Mesothelial cell of epicardium (in vitro differentiated cells): ENCODE results near the gene BMPR2. TPM values are rescaled to one million over a fixed set of nuclear protein-coding genes. Genes with fewer than 3 reads are reported as not detected.

Source experiments
- DNase-seq, 2 experiments: peaks; one replicate each; pipeline ENCODE4 v3.0.0; 2021; ENCODE audit warnings: low spot score in 2 of 2; ENCODE audit not compliant: unreplicated experiment in 2 of 2
- H3K27ac Mint-ChIP-seq: 2 replicates; pipeline ENCODE4 v1.8.0; 2021; ENCODE audit warnings: mixed read lengths
- H3K27me3 Mint-ChIP-seq: 2 replicates; pipeline ENCODE4 v1.8.0; 2021; ENCODE audit warnings: low read depth, mixed read lengths
- H3K36me3 Mint-ChIP-seq: 2 replicates; pipeline ENCODE4 v1.8.0; 2021; ENCODE audit warnings: mixed read lengths
- H3K4me1 Mint-ChIP-seq: 2 replicates; pipeline ENCODE4 v1.8.0; 2021; ENCODE audit warnings: mixed read lengths
- H3K4me3 Mint-ChIP-seq: 2 replicates; pipeline ENCODE4 v1.8.0; 2021; ENCODE audit warnings: mild to moderate bottlenecking, moderate library complexity, mixed read lengths
- H3K9me3 Mint-ChIP-seq: 2 replicates; pipeline ENCODE4 v1.8.0; 2021; ENCODE audit warnings: mixed read lengths
- total RNA-seq: library from RNA; stranded (reverse); gene quantifications from 3 replicates; pipeline ENCODE4 v1.2.1, GENCODE V29; 2021
- TF ChIP-seq, protein P1 (sequence below): fragments of 200-600 bp; sonication (generic); IDR thresholded peaks from one replicate; pipeline ENCODE4 v1.5.0; 2021; ENCODE audit warnings: antibody characterized with exemption; ENCODE audit not compliant: unreplicated experiment

The BMPR2 gene
- total RNA-seq, 1 donor from 2014 or later = 81.4 TPM

DNA sequence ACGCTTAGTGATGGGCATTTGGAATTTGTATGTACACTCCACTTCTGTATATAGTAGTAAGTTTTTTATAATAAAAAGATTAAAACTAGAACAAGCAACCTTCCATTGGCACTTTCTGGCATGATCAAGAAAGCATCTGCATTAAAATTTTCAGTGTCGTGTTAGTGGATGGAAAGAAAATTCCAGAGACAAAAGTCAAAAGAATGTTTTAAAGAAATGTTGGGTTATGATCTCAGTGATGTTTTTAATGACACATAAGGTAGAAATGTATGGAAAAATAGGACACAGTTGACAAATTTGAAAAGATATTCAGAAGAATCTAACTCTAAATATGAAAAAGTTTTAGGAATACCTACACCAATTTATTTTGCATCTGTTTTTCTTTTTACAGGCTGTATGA is 132.6 kb downstream of the BMPR2 start:
- no peak overlapping the region for H3K4me3 Mint-ChIP-seq
- H3K27ac Mint-ChIP-seq = peak overlapping the region; percentile 3

DNA sequence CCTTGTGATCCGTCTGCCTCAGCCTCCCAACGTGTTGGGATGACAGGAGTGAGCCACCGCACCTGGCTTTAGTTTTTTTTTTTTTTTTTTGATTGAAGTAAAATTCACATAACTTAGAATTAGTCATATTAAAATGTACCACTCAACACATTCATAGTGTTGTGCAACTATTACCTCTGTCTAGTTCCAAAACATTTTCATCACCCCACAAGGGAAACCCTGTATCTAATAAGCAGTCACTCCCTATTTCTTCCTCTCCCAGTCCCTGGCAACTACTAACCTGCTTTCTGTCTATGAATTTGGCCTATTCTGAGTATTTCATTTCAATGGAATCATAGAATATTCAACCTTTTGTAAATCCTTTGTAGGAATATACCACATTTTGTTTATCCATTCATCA is 134.8 kb downstream of the BMPR2 start:
- no peak overlapping the region for H3K4me3 Mint-ChIP-seq
- H3K9me3 Mint-ChIP-seq = no peaks in the 10 kb centered on the region
- H3K27ac Mint-ChIP-seq = no peak overlapping the region
- peaks cover 3% of the 10 kb centered on the region for H3K4me1 Mint-ChIP-seq
- no peak for DNase-seq
- peaks cover 15% of the 10 kb centered on the region for H3K36me3 Mint-ChIP-seq
- no peaks in the 10 kb centered on the region for H3K27me3 Mint-ChIP-seq
- TF ChIP-seq, protein P1, sequence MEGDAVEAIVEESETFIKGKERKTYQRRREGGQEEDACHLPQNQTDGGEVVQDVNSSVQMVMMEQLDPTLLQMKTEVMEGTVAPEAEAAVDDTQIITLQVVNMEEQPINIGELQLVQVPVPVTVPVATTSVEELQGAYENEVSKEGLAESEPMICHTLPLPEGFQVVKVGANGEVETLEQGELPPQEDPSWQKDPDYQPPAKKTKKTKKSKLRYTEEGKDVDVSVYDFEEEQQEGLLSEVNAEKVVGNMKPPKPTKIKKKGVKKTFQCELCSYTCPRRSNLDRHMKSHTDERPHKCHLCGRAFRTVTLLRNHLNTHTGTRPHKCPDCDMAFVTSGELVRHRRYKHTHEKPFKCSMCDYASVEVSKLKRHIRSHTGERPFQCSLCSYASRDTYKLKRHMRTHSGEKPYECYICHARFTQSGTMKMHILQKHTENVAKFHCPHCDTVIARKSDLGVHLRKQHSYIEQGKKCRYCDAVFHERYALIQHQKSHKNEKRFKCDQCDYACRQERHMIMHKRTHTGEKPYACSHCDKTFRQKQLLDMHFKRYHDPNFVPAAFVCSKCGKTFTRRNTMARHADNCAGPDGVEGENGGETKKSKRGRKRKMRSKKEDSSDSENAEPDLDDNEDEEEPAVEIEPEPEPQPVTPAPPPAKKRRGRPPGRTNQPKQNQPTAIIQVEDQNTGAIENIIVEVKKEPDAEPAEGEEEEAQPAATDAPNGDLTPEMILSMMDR = no peak

More for the DNA sequence above, 132.6 kb downstream of the BMPR2 start:
- H3K27me3 Mint-ChIP-seq = no peaks in the 10 kb centered on the region
- TF ChIP-seq, protein P1 = no peak
- no peaks in the 10 kb centered on the region for H3K9me3 Mint-ChIP-seq
- H3K4me1 Mint-ChIP-seq = peaks cover 3% of the 10 kb centered on the region
- DNase-seq = no peak
- peaks cover 20% of the 10 kb centered on the region for H3K36me3 Mint-ChIP-seq

DNA sequence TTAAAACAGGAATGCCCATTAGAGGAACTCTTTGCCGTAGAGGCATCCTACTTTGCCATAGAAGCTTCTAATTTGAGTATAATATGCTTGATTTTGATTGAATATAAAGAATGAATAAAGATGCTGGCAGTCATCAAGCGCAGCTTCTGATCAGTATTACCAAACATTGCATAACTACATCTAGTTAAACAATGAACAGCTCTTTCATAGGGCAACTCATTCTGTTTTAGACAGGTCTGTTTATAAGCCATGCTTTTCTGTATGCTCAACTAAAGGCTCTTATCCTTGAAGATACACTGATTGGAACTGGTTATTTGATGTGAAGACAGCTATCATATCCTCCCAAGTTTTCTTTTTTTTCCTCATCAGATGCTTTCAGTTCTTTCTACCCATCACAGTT is 136.0 kb downstream of the BMPR2 start:
- Mint-ChIP-seq H3K36me3 (peaks cover 14% of the 10 kb centered on the region), H3K9me3 (no peaks in the 10 kb centered on the region), H3K4me1 (peaks cover 3% of the 10 kb centered on the region), H3K27me3 (no peaks in the 10 kb centered on the region), H3K27ac (no peak overlapping the region), H3K4me3 (no peak overlapping the region)
- TF ChIP-seq, protein P1 = no peak
- no peak for DNase-seq

DNA sequence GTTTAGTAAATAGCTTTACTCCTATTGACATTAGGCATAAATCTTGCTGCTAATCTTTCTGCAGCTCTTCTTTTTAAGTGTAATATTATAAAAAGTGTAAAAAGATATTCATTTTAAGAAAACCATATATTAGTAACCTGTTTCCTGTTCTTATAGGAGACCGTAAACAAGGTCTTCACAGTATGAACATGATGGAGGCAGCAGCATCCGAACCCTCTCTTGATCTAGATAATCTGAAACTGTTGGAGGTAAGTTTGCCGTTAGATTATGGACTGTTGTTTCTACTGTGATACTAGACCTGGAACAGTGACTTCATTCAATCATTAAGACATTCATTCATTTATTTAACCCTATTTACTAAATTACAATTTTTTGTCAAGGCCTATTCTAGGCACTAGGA is 138.6 kb downstream of the BMPR2 start:
- Mint-ChIP-seq H3K36me3 (peaks cover 19% of the 10 kb centered on the region), H3K4me3 (no peak overlapping the region), H3K27me3 (no peaks in the 10 kb centered on the region), H3K4me1 (no peaks in the 10 kb centered on the region), H3K27ac (no peak overlapping the region), H3K9me3 (no peaks in the 10 kb centered on the region)
- DNase-seq = no peak
- TF ChIP-seq, protein P1 = no peak

DNA sequence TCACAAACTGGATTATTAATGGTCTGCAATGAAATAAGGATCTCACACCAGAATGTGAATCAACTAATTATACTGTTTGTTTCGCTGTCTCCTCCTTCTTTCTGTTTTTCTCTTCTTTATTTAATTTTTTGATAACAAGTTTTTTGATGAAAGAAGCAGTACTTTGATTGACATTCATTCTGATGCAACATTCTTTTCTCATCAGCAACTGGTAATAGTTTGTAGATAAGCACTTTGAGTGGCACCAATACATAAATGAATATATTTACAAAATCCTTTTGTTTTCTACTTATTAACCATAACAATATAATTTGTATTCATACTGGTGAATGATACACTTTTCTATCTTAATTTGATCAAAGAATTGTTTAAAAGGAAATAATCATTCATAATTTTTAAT is 143.3 kb downstream of the BMPR2 start:
- H3K27me3 Mint-ChIP-seq = no peaks in the 10 kb centered on the region
- no peak overlapping the region for H3K27ac Mint-ChIP-seq
- peaks cover 47% of the 10 kb centered on the region for H3K36me3 Mint-ChIP-seq
- H3K4me3 Mint-ChIP-seq = no peak overlapping the region
- H3K4me1 Mint-ChIP-seq = no peaks in the 10 kb centered on the region
- TF ChIP-seq, protein P1 = no peak
- H3K9me3 Mint-ChIP-seq = no peaks in the 10 kb centered on the region
- DNase-seq = no peak

DNA sequence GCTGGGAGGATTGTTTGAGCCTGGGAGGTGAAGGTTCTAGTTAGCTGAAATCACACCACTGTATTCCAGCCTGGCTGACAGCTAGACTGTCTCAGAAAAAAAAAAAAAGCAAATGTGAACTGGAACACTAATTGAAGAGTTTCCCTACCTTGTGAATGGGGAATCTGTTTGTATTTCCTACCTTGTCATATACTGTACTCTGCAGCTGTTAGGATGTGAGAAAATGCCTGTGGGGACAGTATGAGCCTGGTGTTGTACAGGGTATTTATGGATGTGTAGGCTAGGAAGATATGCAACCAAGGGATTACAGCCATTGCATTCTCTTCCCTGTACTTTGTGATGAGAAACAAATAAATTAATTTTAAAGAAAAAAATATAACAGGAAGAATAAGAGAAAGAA is 145.3 kb downstream of the BMPR2 start:
- Mint-ChIP-seq H3K9me3 (no peaks in the 10 kb centered on the region), H3K4me3 (no peak overlapping the region), H3K4me1 (no peaks in the 10 kb centered on the region), H3K27me3 (no peaks in the 10 kb centered on the region), H3K27ac (no peak overlapping the region), H3K36me3 (peaks cover 48% of the 10 kb centered on the region)
- DNase-seq = no peak
- TF ChIP-seq, protein P1 = no peak
